Activated CD4-positive, alpha-beta T cell treated with anti-CD3 and anti-CD28 coated beads, Interleukin-10, Interleukin-2, amounts not matched to agents 100 ng/mL and 50 ng/mL, durations not matched to agents 16 hours and 8 hours (primary cell): ENCODE results near the gene PHF21B.
"Not testable (repeated sequence)": the region's sequence is repeated elsewhere in the genome, so short reads cannot be mapped to it uniquely, and the experiment has no call there.

ENCODE experiments used
- DNase-seq: peaks from one replicate; pipeline ENCODE4 v3.0.0-alpha.2; 2020

The PHF21B gene

GRCh38 chr22:44862981-44863860, 146.6 kb downstream of the PHF21B start:
- no peak for DNase-seq

- DNase-seq, result no peak
Measured at GRCh38 chr22:44862281-44862680, 147.5 kb downstream of the PHF21B start.

GRCh38 chr22:44861245-44861644, 148.6 kb downstream of the PHF21B start:
- DNase-seq, result no peak

- DNase-seq, result no peak
Measured at GRCh38 chr22:44860311-44860710, 149.5 kb downstream of the PHF21B start.

- DNase-seq, result no peak
Measured at GRCh38 chr22:44859641-44860040, 150.2 kb downstream of the PHF21B start.

GRCh38 chr22:44858819-44859218, 151.0 kb downstream of the PHF21B start:
- not testable (repeated sequence) for DNase-seq

GRCh38 chr22:44855855-44856254, 153.9 kb downstream of the PHF21B start:
- no peak for DNase-seq

- not testable (repeated sequence) for DNase-seq
Measured at GRCh38 chr22:44854641-44855040, 155.2 kb downstream of the PHF21B start.

GRCh38 chr22:44850946-44851345, 158.9 kb downstream of the PHF21B start:
- DNase-seq, result no peak

GRCh38 chr22:44848791-44849420, 160.9 kb downstream of the PHF21B start:
- DNase-seq, result no peak

- no peak for DNase-seq
Measured at GRCh38 chr22:44848296-44848741, 161.5 kb downstream of the PHF21B start.

GRCh38 chr22:44847892-44848291, 161.9 kb downstream of the PHF21B start:
- DNase-seq, result no peak

- DNase-seq, result no peak
Measured at GRCh38 chr22:44847380-44847779, 162.4 kb downstream of the PHF21B start.

- DNase-seq, result no peak
Measured at GRCh38 chr22:44846726-44847275, 163.0 kb downstream of the PHF21B start.

GRCh38 chr22:44845796-44846720, 163.7 kb downstream of the PHF21B start:
- no peak for DNase-seq

- no peak for DNase-seq
Measured at GRCh38 chr22:44845191-44845590, 164.6 kb downstream of the PHF21B start.

- DNase-seq, result no peak
Measured at GRCh38 chr22:44842417-44842816, 167.4 kb downstream of the PHF21B start.

GRCh38 chr22:44840611-44841322, 169.0 kb downstream of the PHF21B start:
- no peak for DNase-seq

- DNase-seq, result no peak
Measured at GRCh38 chr22:44839721-44840120, 170.1 kb downstream of the PHF21B start.

GRCh38 chr22:44839061-44839460, 170.7 kb downstream of the PHF21B start:
- no peak for DNase-seq

- DNase-seq, result no peak
Measured at GRCh38 chr22:44838316-44839016, 171.3 kb downstream of the PHF21B start.
